ENCODE results near the gene LRRIQ1.
"Not testable (repeated sequence)": the region's sequence is repeated elsewhere in the genome, so short reads cannot be mapped to it uniquely, and the experiment has no call there.

LRRIQ1 gene

GRCh38 chr12:85186236-85186635, 150.1 kb downstream of the LRRIQ1 start:
- H3K27me3 ChIP-seq (ENCODE audit: control insufficient read depth, insufficient read depth, low read length), result no peaks in the 10 kb centered on the region
- H3K4me3 ChIP-seq (ENCODE audit: low read depth, low read length), result no peak overlapping the region
- H3K9me3 ChIP-seq (ENCODE audit: control insufficient read depth, insufficient read depth, low read depth, low read length), result no peaks in the 10 kb centered on the region
- no peaks in the 10 kb centered on the region for H3K4me1 ChIP-seq (ENCODE audit: control insufficient read depth, insufficient read depth, low read length)
- no peak overlapping the region for H3K9ac ChIP-seq (ENCODE audit: low read length)
- H3K27ac ChIP-seq (ENCODE audit: low read depth, low read length), result no peak overlapping the region
- no peaks in the 10 kb centered on the region for H3K36me3 ChIP-seq (ENCODE audit: control insufficient read depth, insufficient read depth, low read length)

DNA sequence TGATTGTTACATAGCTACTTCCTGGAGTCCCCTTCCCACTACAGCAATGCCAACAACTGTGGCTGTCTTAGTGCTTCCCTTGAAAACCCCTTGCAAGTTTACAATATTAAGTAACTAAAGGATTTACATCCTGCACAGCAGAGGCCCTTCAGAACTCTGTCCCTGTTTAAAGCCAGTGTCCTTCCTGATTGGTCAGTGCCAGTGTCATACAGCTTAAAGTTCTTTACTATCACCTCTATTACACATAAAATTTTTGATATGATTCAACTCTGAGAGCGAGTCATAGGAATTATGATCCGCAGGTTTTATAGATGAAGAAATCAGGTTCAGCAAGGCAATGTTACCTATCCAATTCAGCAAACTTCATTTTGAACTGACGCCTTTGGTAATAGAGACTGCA, 152.5 kb downstream of the LRRIQ1 start:
- no peaks in the 10 kb centered on the region for H3K27me3 ChIP-seq (ENCODE audit: control insufficient read depth, insufficient read depth, low read length)
- H3K27ac ChIP-seq (ENCODE audit: low read depth, low read length), result no peak overlapping the region
- H3K9me3 ChIP-seq (ENCODE audit: control insufficient read depth, insufficient read depth, low read depth, low read length), result no peaks in the 10 kb centered on the region
- H3K4me1 ChIP-seq (ENCODE audit: control insufficient read depth, insufficient read depth, low read length), result no peaks in the 10 kb centered on the region
- H3K4me3 ChIP-seq (ENCODE audit: low read depth, low read length), result no peak overlapping the region
- no peaks in the 10 kb centered on the region for H3K36me3 ChIP-seq (ENCODE audit: control insufficient read depth, insufficient read depth, low read length)
- no peak overlapping the region for H3K9ac ChIP-seq (ENCODE audit: low read length)

GRCh38 chr12:85190728-85191127, 154.6 kb downstream of the LRRIQ1 start:
- Histone ChIP-seq H3K4me1 (ENCODE audit: control insufficient read depth, insufficient read depth, low read length) (no peaks in the 10 kb centered on the region), H3K27me3 (ENCODE audit: control insufficient read depth, insufficient read depth, low read length) (no peaks in the 10 kb centered on the region), H3K36me3 (ENCODE audit: control insufficient read depth, insufficient read depth, low read length) (no peaks in the 10 kb centered on the region), H3K4me3 (ENCODE audit: low read depth, low read length) (no peak overlapping the region), H3K9me3 (ENCODE audit: control insufficient read depth, insufficient read depth, low read depth, low read length) (no peaks in the 10 kb centered on the region), H3K27ac (ENCODE audit: low read depth, low read length) (no peak overlapping the region), H3K9ac (ENCODE audit: low read length) (no peak overlapping the region)

DNA sequence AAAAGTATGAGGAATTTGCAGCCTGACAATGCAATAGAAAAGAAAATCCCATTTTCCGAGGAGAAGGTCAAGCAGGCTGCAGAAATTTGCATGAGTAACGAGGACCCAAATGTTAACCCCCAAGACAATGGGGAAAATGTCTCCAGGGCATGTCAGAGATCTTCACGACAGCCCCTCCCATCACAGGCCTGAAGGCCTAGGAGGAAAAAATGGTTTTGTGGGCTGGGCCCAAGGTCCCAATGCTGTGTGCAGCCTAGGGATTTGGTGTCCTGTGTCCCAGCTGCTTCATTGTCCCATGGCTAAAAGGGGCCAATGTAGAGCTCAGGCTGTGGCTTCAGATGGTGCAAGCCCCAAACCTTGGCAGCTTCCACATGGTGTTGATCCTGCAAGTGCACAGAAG, 167.7 kb downstream of the LRRIQ1 start:
- not testable (repeated sequence) for H3K27ac ChIP-seq (ENCODE audit: low read depth, low read length); H3K9ac ChIP-seq (ENCODE audit: low read length); H3K36me3 ChIP-seq (ENCODE audit: control insufficient read depth, insufficient read depth, low read length); H3K4me3 ChIP-seq (ENCODE audit: low read depth, low read length); H3K4me1 ChIP-seq (ENCODE audit: control insufficient read depth, insufficient read depth, low read length); H3K27me3 ChIP-seq (ENCODE audit: control insufficient read depth, insufficient read depth, low read length)
- H3K9me3 ChIP-seq (ENCODE audit: control insufficient read depth, insufficient read depth, low read depth, low read length), result peaks cover 19% of the 10 kb centered on the region

GRCh38 chr12:85206543-85206942, 170.4 kb downstream of the LRRIQ1 start:
- Histone ChIP-seq H3K27me3 (ENCODE audit: control insufficient read depth, insufficient read depth, low read length) (no peaks in the 10 kb centered on the region), H3K9me3 (ENCODE audit: control insufficient read depth, insufficient read depth, low read depth, low read length) (peaks cover 19% of the 10 kb centered on the region), H3K36me3 (ENCODE audit: control insufficient read depth, insufficient read depth, low read length) (no peaks in the 10 kb centered on the region), H3K9ac (ENCODE audit: low read length) (no peak overlapping the region), H3K4me3 (ENCODE audit: low read depth, low read length) (no peak overlapping the region), H3K27ac (ENCODE audit: low read depth, low read length) (no peak overlapping the region), H3K4me1 (ENCODE audit: control insufficient read depth, insufficient read depth, low read length) (no peaks in the 10 kb centered on the region)

- H3K27ac ChIP-seq (ENCODE audit: low read depth, low read length); H3K4me3 ChIP-seq (ENCODE audit: low read depth, low read length); H3K4me1 ChIP-seq (ENCODE audit: control insufficient read depth, insufficient read depth, low read length); H3K9me3 ChIP-seq (ENCODE audit: control insufficient read depth, insufficient read depth, low read depth, low read length); H3K9ac ChIP-seq (ENCODE audit: low read length); H3K36me3 ChIP-seq (ENCODE audit: control insufficient read depth, insufficient read depth, low read length); H3K27me3 ChIP-seq (ENCODE audit: control insufficient read depth, insufficient read depth, low read length): not testable (repeated sequence)
These were observed 188.2 kb downstream of the LRRIQ1 start for GRCh38 chr12:85224339-85224738.

GRCh38 chr12:85225501-85225900, 189.3 kb downstream of the LRRIQ1 start:
- Histone ChIP-seq H3K9me3 (ENCODE audit: control insufficient read depth, insufficient read depth, low read depth, low read length) (no peaks in the 10 kb centered on the region), H3K27me3 (ENCODE audit: control insufficient read depth, insufficient read depth, low read length) (no peaks in the 10 kb centered on the region), H3K4me1 (ENCODE audit: control insufficient read depth, insufficient read depth, low read length) (no peaks in the 10 kb centered on the region), H3K4me3 (ENCODE audit: low read depth, low read length) (no peak overlapping the region), H3K27ac (ENCODE audit: low read depth, low read length) (no peak overlapping the region), H3K9ac (ENCODE audit: low read length) (no peak overlapping the region), H3K36me3 (ENCODE audit: control insufficient read depth, insufficient read depth, low read length) (no peaks in the 10 kb centered on the region)

DNA sequence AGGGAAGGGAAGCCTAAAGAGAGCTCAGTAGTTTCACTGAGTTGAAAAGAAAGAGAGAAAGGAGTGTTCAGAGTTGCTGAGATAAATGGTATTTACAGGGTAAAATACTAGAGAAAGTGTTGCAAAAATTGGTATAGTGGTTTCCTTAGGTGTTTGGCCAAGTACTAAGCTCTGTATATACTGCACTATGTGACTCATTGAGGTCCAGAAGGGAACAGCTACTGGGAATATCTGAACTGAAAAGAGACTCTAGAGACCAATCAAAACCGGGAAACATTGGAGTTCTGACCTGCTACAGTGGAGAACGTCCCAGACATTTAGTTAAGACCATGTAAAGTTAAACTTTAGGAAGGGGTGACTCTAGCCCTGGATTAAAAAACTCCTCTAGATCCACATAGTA, 201.2 kb downstream of the LRRIQ1 start:
- H3K4me1 ChIP-seq (ENCODE audit: control insufficient read depth, insufficient read depth, low read length), result no peaks in the 10 kb centered on the region
- H3K27ac ChIP-seq (ENCODE audit: low read depth, low read length), result no peak overlapping the region
- H3K9me3 ChIP-seq (ENCODE audit: control insufficient read depth, insufficient read depth, low read depth, low read length), result no peaks in the 10 kb centered on the region; the same call in 1 of the 2 replicates
- no peak overlapping the region for H3K9ac ChIP-seq (ENCODE audit: low read length)
- H3K36me3 ChIP-seq (ENCODE audit: control insufficient read depth, insufficient read depth, low read length), result no peaks in the 10 kb centered on the region
- H3K4me3 ChIP-seq (ENCODE audit: low read depth, low read length), result no peak overlapping the region
- no peaks in the 10 kb centered on the region for H3K27me3 ChIP-seq (ENCODE audit: control insufficient read depth, insufficient read depth, low read length)

GRCh38 chr12:85244561-85244960, 208.4 kb downstream of the LRRIQ1 start:
- Histone ChIP-seq H3K4me1 (ENCODE audit: control insufficient read depth, insufficient read depth, low read length) (no peaks in the 10 kb centered on the region), H3K27me3 (ENCODE audit: control insufficient read depth, insufficient read depth, low read length) (no peaks in the 10 kb centered on the region), H3K36me3 (ENCODE audit: control insufficient read depth, insufficient read depth, low read length) (no peaks in the 10 kb centered on the region), H3K27ac (ENCODE audit: low read depth, low read length) (no peak overlapping the region), H3K9me3 (ENCODE audit: control insufficient read depth, insufficient read depth, low read depth, low read length) (no peaks in the 10 kb centered on the region), H3K9ac (ENCODE audit: low read length) (no peak overlapping the region), H3K4me3 (ENCODE audit: low read depth, low read length) (no peak overlapping the region)

DNA sequence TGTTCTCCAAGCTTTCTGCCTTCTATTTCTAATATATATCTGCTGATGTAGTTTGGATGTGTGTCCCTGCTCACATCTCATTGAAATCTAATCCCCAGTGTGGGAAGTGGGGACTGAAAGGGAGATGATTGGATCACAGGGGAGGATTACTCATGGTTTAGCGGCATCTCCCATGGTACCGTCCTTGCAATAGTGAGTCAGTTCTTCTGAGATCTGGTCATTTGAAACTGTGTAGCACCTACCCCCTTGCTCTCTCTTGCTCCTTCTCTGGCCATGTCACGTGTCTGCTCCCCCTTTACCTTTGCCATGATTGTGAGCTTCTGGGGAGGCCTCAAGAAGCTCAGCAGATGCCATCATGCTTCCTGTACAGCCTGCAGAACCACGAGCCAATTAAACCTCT, 217.7 kb downstream of the LRRIQ1 start:
- no peaks in the 10 kb centered on the region for H3K9me3 ChIP-seq (ENCODE audit: control insufficient read depth, insufficient read depth, low read depth, low read length)
- H3K27me3 ChIP-seq (ENCODE audit: control insufficient read depth, insufficient read depth, low read length), result no peaks in the 10 kb centered on the region
- H3K36me3 ChIP-seq (ENCODE audit: control insufficient read depth, insufficient read depth, low read length), result no peaks in the 10 kb centered on the region
- H3K4me1 ChIP-seq (ENCODE audit: control insufficient read depth, insufficient read depth, low read length), result no peaks in the 10 kb centered on the region
- no peak overlapping the region for H3K4me3 ChIP-seq (ENCODE audit: low read depth, low read length)
- no peak overlapping the region for H3K9ac ChIP-seq (ENCODE audit: low read length)
- no peak overlapping the region for H3K27ac ChIP-seq (ENCODE audit: low read depth, low read length)

GRCh38 chr12:85257671-85258070, 221.5 kb downstream of the LRRIQ1 start:
- no peak overlapping the region for H3K27ac ChIP-seq (ENCODE audit: low read depth, low read length)
- H3K9ac ChIP-seq (ENCODE audit: low read length), result no peak overlapping the region

GRCh38 chr12:85260447-85260846, 224.3 kb downstream of the LRRIQ1 start:
- H3K4me1 ChIP-seq (ENCODE audit: control insufficient read depth, insufficient read depth, low read length), result no peaks in the 10 kb centered on the region
- no peaks in the 10 kb centered on the region for H3K9me3 ChIP-seq (ENCODE audit: control insufficient read depth, insufficient read depth, low read depth, low read length)
- H3K9ac ChIP-seq (ENCODE audit: low read length), result no peak overlapping the region
- H3K27me3 ChIP-seq (ENCODE audit: control insufficient read depth, insufficient read depth, low read length), result no peaks in the 10 kb centered on the region
- no peak overlapping the region for H3K27ac ChIP-seq (ENCODE audit: low read depth, low read length)
- no peaks in the 10 kb centered on the region for H3K36me3 ChIP-seq (ENCODE audit: control insufficient read depth, insufficient read depth, low read length)
- H3K4me3 ChIP-seq (ENCODE audit: low read depth, low read length), result no peak overlapping the region

More at GRCh38 chr12:85257671-85258070, 221.5 kb downstream of the LRRIQ1 start:
- no peaks in the 10 kb centered on the region for H3K4me1 ChIP-seq (ENCODE audit: control insufficient read depth, insufficient read depth, low read length)
- no peaks in the 10 kb centered on the region for H3K36me3 ChIP-seq (ENCODE audit: control insufficient read depth, insufficient read depth, low read length)
- no peaks in the 10 kb centered on the region for H3K9me3 ChIP-seq (ENCODE audit: control insufficient read depth, insufficient read depth, low read depth, low read length)
- no peak overlapping the region for H3K4me3 ChIP-seq (ENCODE audit: low read depth, low read length)
- no peaks in the 10 kb centered on the region for H3K27me3 ChIP-seq (ENCODE audit: control insufficient read depth, insufficient read depth, low read length)

Data from HUES6 (cell line).